Motor neuron (in vitro differentiated cells): ENCODE results near the gene ZNF79. TPM values are rescaled to one million over a fixed set of nuclear protein-coding genes. Genes with fewer than 3 reads are reported as not detected.

Source experiments
- ATAC-seq, 8 experiments: fragments of 200-7000 bp; cut with Tn5 transposase; replicated peaks in 6 of 8; 2 replicates each; pipeline ENCODE4 v1.8.0; 2021; ENCODE audit warnings: mild to moderate bottlenecking in 8 of 8, moderate library complexity in 8 of 8
- H3K27ac ChIP-seq, 2 donors: fragments of 250-450 bp; sonication (Bioruptor Pico); 2 replicates each; pipeline ENCODE4 v1.9.0; 2021; ENCODE audit warnings: antibody characterized with exemption in 2 of 2, mild to moderate bottlenecking in 2 of 2, moderate library complexity in 1 of 2
- H3K4me1 ChIP-seq, 2 donors: fragments of 250-450 bp; sonication (Bioruptor Pico); replicated peaks in 1 of 2; 2 replicates each; pipeline ENCODE4 v1.6.1; 2021; ENCODE audit warnings: antibody characterized with exemption in 2 of 2, mild to moderate bottlenecking in 2 of 2, moderate library complexity in 1 of 2
- H3K4me3 ChIP-seq, 5 donors: fragments of 250-450 bp; sonication (Bioruptor Pico); 2 replicates each; pipeline ENCODE4 v1.9.0; 2021; ENCODE audit warnings: antibody characterized with exemption in 5 of 5, mild to moderate bottlenecking in 5 of 5, moderate library complexity in 4 of 5
- WGBS, 10 experiments: fragments of 450-650 bp; shearing (Covaris generic); methylation state at CpG; one replicate each; pipeline ENCODE4 v1.0.0; 2022; 5-methylcytosine and 5-hydroxymethylcytosine counted together
- in situ Hi-C, 9 experiments: fragments of 400-800 bp; cut with MboI; loops; one replicate each; pipeline ENCODE4 v1.15.0; 2021; ENCODE audit warnings: low sequenced_read_pairs in 9 of 9, low pct_unique_long_range_greater_than_20kb in 2 of 9; ENCODE audit not compliant: unreplicated experiment in 9 of 9
- total RNA-seq, 8 experiments: library from RNA; unstranded; fragments of 300-600 nt; gene quantifications; 2 replicates each; pipeline versions ENCODE4 v1.2.3 to v1.2.4, GENCODE V29; 2022

The ZNF79 gene
- total RNA-seq, 8 experiments from 2014 or later: 8.5 to 13.3 (median 11.1) TPM

DNA sequence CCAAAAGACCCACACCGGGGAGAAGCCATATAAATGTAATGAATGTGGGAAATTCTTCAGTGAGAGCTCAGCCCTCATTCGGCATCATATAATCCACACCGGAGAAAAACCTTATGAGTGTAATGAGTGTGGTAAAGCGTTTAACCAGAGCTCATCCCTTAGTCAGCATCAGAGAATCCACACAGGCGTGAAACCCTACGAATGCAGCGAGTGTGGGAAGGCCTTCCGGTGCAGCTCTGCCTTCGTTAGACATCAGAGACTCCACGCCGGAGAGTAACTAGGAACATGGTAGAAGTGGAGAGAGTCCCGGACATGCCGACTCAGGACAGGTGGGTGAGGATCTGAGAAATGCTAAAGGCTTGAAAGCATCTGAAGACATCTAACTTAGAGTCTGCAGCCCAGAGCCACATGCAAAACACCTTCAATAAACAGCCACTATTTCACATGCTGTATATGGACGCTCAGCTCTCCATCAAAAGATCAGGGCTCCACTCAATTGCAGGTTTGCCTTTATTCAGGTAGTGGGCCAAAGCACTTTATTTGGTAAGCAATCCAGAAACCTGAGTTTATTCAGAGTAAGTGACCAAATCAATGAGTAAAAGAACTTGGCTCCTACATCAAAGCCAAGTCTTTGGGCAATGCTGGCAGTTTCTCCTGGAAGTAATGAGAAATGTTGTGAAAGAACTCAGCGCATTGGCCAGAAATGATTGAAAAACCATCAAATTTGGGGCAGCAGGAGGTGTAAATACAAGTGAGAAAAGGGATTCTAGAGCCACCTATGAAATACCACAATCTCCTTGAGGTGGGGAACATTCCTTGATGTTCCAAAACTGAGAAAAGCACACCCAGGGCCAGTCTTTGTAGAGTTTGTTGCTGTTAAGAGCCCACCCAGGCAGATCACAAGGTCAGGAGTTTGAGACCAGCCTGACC is 21.0 kb downstream of the ZNF79 start:
- in situ Hi-C loops: no loop called here
- Histone ChIP-seq H3K4me1 (peaks cover 10 to 13% of the 10 kb centered on the region in 2 donors), H3K27ac (no peak overlapping the region), H3K4me3 (no peak overlapping the region)
- 54 to 100% (median 95%) methylated on average over 1 to 9 of the region's 15 CpGs; no CpG with 5 or more reads in 4 of the 10 experiments for WGBS, 10 experiments
- ATAC-seq: peak in 3 of 8 experiments; percentile 2 to 7 (median 4)

DNA sequence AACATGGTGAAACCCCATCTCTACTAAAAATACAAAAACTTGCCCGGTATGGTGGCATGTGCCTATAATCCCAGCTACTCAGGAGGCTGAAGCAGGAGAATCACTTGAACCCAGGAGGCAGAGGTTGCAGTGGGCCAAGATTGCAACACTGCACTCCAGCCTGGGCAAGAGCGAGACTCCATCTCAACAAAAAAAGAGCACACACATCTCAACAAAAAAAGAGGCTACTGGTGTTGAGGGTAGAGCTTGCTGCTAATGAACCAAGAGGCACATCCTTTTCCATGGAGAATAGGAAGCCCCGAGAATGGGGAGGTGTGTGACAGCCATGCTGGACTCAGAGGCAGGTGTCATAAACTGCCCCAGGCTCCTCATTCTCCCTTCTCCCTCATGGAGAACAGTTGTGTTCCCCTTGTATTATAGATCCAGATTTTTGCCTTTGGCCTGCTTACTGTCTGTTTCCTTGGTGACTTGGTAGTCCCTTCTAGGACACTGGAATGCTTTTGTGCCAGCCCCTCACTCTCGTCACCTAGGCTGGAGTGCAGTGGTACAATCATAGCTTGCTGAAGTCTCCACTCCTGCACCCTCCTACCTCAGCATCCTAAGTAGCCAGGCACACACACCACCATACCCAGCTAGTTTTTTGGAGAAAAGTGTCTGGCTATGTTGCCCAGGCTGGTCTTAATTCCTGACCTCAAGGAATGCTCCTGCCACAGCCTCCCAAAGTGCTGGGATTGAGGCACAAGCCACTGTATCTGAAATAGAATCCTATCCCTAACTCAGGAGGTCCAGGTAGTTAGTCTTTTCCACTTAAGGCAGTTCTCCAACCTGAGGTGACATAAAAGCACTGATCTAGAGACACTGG is 21.9 kb downstream of the ZNF79 start:
- peaks cover 10 to 13% of the 10 kb centered on the region in 2 donors for H3K4me1 ChIP-seq
- H3K27ac ChIP-seq: no peak overlapping the region
- in situ Hi-C loops: no loop called here
- no peak overlapping the region for H3K4me3 ChIP-seq
- peak in 3 of 8 experiments; percentile 1 to 9 (median 4) for ATAC-seq
- 58 to 100% (median 84%) methylated on average over 1 to 2 of the region's 4 CpGs; no CpG with 5 or more reads in 6 of the 10 experiments for WGBS, 10 experiments

DNA sequence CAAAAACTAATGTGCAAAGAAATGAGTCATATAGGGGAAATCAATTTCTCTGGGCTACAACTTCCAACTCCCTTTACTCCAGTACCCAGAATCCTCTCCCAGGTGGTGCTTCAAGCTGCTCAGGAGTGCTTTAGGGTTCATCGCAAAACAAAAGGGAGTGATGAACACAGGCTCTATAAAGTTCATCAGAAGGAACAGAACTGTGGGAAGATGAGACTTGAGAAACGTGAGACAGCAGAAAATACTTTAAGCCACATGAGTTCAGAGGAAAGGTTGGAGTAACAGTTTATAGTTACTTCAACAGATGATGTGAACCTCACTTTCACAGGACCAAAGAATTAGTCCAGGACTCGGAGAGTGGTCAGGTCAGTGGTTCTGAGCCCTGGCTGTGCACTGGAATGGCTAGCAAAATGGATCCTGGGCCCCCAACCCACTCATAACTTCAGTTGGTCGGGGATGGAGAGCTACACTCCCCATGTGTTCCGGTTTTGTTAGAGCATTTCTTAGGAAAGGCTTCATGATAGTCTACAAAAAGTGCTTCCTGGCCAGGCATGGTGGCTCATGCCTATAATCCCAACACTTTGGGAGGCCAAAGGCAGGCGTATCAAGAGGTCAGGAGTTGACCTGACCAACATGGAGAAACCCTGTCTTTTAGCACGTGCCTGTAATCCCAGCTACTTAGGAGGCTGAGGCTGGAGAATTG is 22.7 kb downstream of the ZNF79 start:
- ATAC-seq: no peak
- 70 to 100% (median 85%) methylated on average over 1 to 4 of the region's 7 CpGs; no CpG with 5 or more reads in 2 of the 10 experiments for WGBS, 10 experiments
- peaks cover 10 to 13% of the 10 kb centered on the region in 2 donors for H3K4me1 ChIP-seq
- H3K4me3 ChIP-seq: no peak overlapping the region
- no peak overlapping the region for H3K27ac ChIP-seq
- in situ Hi-C loops: no loop called here

DNA sequence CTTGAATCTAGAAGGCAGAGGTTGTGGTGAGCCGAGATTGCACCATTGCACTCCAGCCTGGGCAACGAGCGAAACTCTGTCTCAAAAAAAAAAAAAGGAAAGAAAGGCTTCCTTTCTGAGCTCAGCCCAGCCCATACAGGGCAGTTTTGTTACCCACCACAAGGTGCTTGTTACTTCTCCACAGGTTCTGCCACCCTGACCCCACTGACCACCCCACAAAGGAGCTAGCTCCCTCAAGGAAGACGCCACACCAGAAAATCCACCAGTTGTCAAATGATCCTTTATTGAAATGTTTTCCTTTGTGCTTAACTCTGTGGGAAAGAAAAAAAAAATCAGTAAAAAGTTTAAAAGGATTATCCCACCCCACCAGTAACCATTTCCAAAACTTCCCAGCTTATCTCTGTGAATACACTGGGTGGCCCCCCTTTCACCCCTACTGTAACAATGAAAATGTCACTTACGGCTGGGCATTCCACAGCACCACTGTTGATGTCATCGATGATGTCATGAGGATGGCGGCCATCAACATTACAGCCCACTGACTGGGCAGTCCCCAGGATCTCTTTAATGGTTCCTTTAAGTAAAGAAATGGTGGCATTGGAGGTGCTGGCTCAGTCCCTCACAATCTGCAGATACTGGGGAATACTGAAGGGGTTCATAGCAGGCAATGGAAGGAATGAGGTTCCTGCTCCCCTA is 23.4 kb downstream of the ZNF79 start:
- ATAC-seq: no peak
- Histone ChIP-seq H3K4me1 (peaks cover 13% of the 10 kb centered on the region in 2 donors), H3K27ac (no peak overlapping the region), H3K4me3 (no peak overlapping the region)
- in situ Hi-C loops: no loop called here
- 78 to 94% (median 87%) methylated on average over 1 to 5 of the region's 7 CpGs; no CpG with 5 or more reads in 2 of the 10 experiments for WGBS, 10 experiments

DNA sequence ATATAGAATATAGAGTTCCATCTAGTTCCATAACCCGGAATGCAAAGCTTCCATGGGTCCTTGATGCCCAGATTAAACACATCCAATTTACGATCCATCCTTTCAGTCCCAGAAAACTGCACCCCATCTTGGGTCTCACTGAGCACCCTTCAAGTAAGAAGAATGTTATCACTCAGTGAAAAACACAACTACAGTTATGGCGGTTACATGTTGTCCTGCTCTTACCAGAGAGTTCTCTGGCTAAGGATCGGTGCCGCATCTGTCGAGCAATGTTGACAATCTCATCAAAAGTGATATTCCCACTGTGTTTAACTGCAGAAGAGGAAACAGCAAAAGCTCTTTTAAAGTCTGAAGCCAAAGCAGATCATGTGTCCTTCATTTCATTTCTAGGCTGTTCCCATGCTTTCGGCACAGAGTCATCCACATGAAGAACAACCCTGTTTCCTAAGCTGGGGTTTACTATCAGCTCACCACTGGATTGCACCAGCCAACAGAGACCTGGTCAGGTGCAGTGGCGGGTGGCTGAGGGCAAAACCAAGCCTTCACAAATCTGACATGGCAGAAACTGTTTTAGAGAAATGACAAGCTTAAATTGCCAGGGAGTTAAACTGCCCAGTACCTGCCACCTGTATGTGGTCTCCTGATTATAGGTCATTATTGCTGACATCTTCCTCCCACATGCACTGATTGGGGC is 24.1 kb downstream of the ZNF79 start:
- no peak overlapping the region for H3K27ac ChIP-seq
- no peak overlapping the region for H3K4me3 ChIP-seq
- ATAC-seq: no peak
- in situ Hi-C loops: no loop called here
- H3K4me1 ChIP-seq: peaks cover 13 to 16% of the 10 kb centered on the region in 2 donors
- WGBS, 10 experiments: 50 to 100% (median 85%) methylated on average over 2 to 8 of the region's 8 CpGs; no CpG with 5 or more reads in 1 of the 10 experiments

DNA sequence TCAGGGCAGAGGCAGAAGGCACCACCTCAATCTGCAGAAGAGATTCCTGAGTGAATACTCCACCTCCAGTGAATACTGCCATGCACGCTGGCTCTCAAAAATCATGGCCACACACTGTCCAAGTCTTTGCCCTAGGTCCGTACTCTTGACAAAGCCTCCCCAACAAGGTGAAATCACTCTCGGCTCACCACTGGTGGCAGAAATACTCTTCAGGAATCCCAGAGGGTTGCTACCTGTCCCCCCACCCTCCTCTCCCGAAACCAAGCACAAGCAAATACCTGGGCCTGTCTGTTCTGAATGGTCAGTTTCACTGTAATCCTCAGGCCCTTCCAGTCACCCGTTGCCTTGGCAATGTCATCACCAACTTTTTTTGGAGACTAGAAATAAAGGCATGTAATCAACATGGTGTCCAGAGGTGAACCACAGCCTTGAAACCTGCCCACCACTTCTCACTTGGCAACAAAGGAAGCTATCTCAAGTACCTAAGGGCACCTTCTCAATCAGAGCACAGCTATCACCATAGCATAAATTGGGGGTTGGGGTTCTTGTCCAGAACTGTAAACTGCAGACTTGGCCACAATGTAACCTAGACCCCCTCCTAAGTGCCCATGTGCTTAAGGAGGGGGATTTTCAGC is 25.3 kb downstream of the ZNF79 start:
- WGBS, 10 experiments: 0 to 80% (median 50%) methylated on average over 1 to 4 of the region's 5 CpGs; no CpG with 5 or more reads in 1 of the 10 experiments
- no peak overlapping the region for H3K27ac ChIP-seq

DNA sequence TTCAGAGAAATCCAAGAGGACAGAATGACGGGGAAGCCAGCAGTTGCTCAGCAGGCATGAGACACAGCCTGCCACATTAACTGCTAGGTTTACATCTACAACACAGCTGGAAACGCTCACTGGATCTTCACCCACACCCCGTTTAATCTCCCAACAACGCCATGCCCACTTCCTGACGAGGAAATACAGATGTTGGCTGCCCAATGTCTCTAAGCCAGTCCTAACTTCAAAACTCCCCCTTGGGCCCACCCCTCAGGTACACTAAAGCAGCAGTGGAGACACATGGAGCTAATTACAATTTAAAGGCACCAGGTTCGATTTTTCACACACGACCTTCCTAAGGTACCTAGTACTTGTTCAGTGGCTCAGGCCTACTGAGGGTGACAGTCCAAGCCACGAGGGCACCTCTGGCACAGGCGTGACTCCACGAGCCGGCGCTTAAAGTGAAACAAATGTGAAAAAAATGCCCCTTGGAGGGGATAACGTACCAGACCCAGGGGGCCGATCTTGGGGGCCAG is 26.1 kb downstream of the ZNF79 start:
- peak overlapping the region; percentile 51 to 74 for H3K27ac ChIP-seq
- peak overlapping the region; percentile 61 to 91 (median 66) for H3K4me3 ChIP-seq
- H3K4me1 ChIP-seq: peaks cover 13 to 16% of the 10 kb centered on the region in 2 donors
- ATAC-seq: no peak
- in situ Hi-C loops: no loop called here
- 0 to 3% (median 0%) methylated on average over 1 to 12 of the region's 14 CpGs; no CpG with 5 or more reads in 2 of the 10 experiments for WGBS, 10 experiments

More for the DNA sequence above, 25.3 kb downstream of the ZNF79 start:
- in situ Hi-C loops: no loop called here
- ATAC-seq: no peak
- Histone ChIP-seq H3K4me3 (peak overlapping the region; percentile 61 to 91 (median 66)), H3K4me1 (peaks cover 13 to 16% of the 10 kb centered on the region in 2 donors)

DNA sequence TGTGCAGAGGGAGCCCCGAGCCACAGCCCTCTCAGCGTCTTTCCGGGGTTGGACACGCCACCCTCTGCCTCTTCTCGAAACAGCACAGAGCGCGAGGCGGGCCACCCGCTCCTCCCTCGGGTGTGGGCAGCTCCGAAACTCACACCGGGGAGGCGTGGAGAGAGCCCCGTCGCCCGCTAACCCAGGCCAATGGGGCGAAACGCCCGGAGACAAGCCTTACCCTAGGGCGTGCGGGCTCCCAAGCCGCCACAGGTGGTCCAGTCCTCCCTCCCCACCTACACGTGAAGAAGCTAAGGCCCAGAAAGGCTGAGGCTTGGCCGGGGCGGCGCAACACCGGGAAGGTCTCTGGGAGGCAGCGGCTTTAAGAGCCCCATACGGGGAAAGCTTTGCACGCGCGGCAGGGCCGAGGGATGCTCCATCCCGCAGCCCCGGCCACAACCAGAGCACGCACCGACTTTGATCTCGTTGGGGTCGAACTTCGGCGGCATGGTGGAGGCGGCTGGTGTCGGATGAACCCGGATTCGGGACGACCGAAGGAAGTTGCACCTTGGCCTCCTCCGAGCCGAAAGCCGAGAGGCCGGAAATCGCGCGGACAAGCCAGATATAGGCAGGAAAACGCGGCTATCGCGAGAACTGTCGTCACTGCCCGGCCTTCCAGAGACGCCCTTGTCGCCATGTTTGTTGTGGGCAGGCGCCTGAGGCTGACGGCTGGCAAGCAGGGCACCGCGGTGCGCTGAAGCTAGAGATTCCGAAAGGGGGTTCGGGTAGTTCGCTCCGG is 26.8 kb downstream of the ZNF79 start, which contains the start of the genes LRSAM1 and RPL12:
LRSAM1 (plus strand) TSS at position 681 of the 778 bp plus-strand sequence. CDS start 3,018 bp downstream, outside the sequence.
RPL12 (minus strand) TSS at position 577 of the 778 bp plus-strand sequence; CDS start at position 488, 89 bp downstream.
- WGBS, 10 experiments: 0 to 2% (median 0%) methylated on average over 7 to 32 of the region's 71 CpGs; no CpG with 5 or more reads in 6 of the 10 experiments
- H3K4me3 ChIP-seq: peak within 1 kb of the TSS; percentile 61 to 91 (median 66)
- in situ Hi-C loops: no loop called here
- peak within 1 kb of the TSS; percentile 63 to 74 for H3K27ac ChIP-seq
- H3K4me1 ChIP-seq: peaks cover 13 to 16% of the 10 kb centered on the region in 2 donors
- peak; percentile 49 to 84 (median 75) for ATAC-seq

DNA sequence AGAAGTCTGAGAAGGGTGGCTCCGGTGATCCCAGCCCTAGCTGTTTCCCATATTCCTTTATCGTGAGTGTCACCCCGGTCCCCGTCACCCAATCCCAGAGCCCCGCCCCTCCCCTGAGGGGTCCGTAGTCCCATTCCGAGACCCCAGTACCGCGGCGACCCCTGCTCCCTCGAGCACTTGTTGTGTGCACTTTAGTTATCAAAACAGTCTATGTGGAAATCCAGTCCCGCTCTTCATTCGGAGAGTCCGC is 27.4 kb downstream of the ZNF79 start:
- 0% methylated on average over 2 to 6 of the region's 14 CpGs; no CpG with 5 or more reads in 7 of the 10 experiments for WGBS, 10 experiments
- H3K27ac ChIP-seq: peak overlapping the region; percentile 63 to 74
- ATAC-seq: no peak
- in situ Hi-C loops: no loop called here
- peak overlapping the region; percentile 61 to 91 (median 66) for H3K4me3 ChIP-seq
- peaks cover 13 to 16% of the 10 kb centered on the region in 2 donors for H3K4me1 ChIP-seq

DNA sequence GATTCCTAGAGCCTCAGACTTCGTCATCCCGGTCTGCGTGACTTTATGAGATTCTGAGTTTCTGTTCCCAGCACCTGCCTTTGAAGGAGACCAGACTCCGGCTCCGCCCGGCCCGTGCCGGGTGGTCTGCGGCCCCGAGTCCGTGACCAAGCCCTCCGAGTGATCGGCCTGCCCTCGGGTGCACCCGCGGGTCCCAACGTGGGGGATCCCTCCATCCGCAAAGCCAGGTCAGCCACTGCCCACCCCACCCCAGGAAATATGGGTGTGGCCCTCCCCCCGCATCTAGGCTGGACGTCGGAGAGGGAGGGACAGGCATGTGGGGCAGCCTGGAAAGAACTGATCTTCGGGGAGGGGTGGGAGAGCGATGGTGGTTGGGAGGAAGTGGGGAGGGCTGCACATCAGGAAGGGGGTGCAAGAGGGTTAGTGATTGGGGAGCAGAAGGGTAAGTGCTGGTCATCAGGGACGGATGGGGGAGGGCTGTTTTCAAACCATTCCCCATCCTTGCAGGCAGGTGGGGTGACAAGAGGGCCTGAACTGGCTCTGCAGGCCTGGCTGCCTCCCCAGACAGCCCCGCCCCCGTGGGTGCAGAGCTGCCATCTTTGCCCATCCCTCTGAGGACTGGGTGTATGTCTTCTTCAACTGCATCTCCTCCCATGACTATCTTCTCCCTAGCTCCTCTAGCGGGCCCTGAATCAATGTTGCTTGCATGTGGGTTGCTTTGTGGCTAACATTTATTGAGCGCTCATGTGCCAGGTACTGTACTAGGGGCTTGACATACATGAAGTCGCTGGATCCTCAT is 27.9 kb downstream of the ZNF79 start:
- WGBS, 10 experiments: 0 to 92% (median 36%) methylated on average over 2 to 3 of the region's 29 CpGs; no CpG with 5 or more reads in 6 of the 10 experiments
- Histone ChIP-seq H3K4me1 (peaks cover 13 to 16% of the 10 kb centered on the region in 2 donors), H3K4me3 (peak overlapping the region; percentile 61 to 91 (median 66)), H3K27ac (peak overlapping the region; percentile 63 to 74)
- ATAC-seq: peak; percentile 24 to 52 (median 44)
- in situ Hi-C loops: no loop called here
